ENCODE results near the gene ATG9A. TPM values are rescaled to one million over a fixed set of nuclear protein-coding genes. Genes with fewer than 3 reads are reported as not detected.

The ATG9A gene
- total and polyA plus RNA-seq, 4 donors: 22.5 to 49.1 (median 42.6) TPM

GRCh38 chr2:219207134-219207883 lies 22.1 kb downstream of the ATG9A start:
- no peak for TF ChIP-seq CTCF (IDR thresholded peaks at IDR 0.05; ENCODE audit: control extremely low read depth, extremely low read depth)
- peak; percentile 1 for ATAC-seq (ENCODE audit: insufficient read depth, low FRiP score)
- Histone ChIP-seq H3K27me3 (ENCODE audit: control insufficient read depth in 3 of 3, insufficient read depth in 3 of 3, low read length in 2 of 3) (no peaks in the 10 kb centered on the region), H3K9ac (ENCODE audit: insufficient read depth in 1 of 2, low read length in 2 of 2) (peak overlapping the region; percentile 28 to 82), H3K4me3 (peak overlapping the region; percentile 64), H3K4me1 (ENCODE audit: control insufficient read depth in 5 of 5, insufficient read depth in 5 of 5, low read length in 5 of 5) (peaks cover 0 to 22% (median 12%) of the 10 kb centered on the region in 5 donors), H3K27ac (ENCODE audit: low read depth in 1 of 2, low read length in 1 of 2) (peak overlapping the region; percentile 79 to 93), H3K36me3 (ENCODE audit: control insufficient read depth in 4 of 4, insufficient read depth in 4 of 4, low read length in 4 of 4) (peaks cover 4 to 22% (median 16%) of the 10 kb centered on the region in 4 donors), H3K9me3 (ENCODE audit: control insufficient read depth in 4 of 4, insufficient read depth in 3 of 4, low read length in 3 of 4) (no peaks in the 10 kb centered on the region)
- WGBS, 2 donors: 14 to 20% methylated on average over 22 of the region's 22 CpGs
- DNase-seq: peak in 2 of 3 donors; percentile 28 to 36

- peaks cover 4 to 18% (median 15%) of the 10 kb centered on the region in 4 donors for H3K36me3 ChIP-seq (ENCODE audit: control insufficient read depth in 4 of 4, insufficient read depth in 4 of 4, low read length in 4 of 4)
- ATAC-seq (ENCODE audit: insufficient read depth, low FRiP score): peak; percentile 99
- peaks cover 0 to 22% (median 12%) of the 10 kb centered on the region in 5 donors for H3K4me1 ChIP-seq (ENCODE audit: control insufficient read depth in 5 of 5, insufficient read depth in 5 of 5, low read length in 5 of 5)
- peak; percentile 96 to 98 (median 96) for DNase-seq
- peak within 1 kb of the TSS; percentile 95 to 97 for H3K9ac ChIP-seq (ENCODE audit: insufficient read depth in 1 of 2, low read length in 2 of 2)
- H3K9me3 ChIP-seq (ENCODE audit: control insufficient read depth in 4 of 4, insufficient read depth in 3 of 4, low read length in 3 of 4): no peaks in the 10 kb centered on the region
- H3K27me3 ChIP-seq (ENCODE audit: control insufficient read depth in 3 of 3, insufficient read depth in 3 of 3, low read length in 2 of 3): no peaks in the 10 kb centered on the region
- no peak for TF ChIP-seq CTCF (IDR thresholded peaks at IDR 0.05; ENCODE audit: control extremely low read depth, extremely low read depth)
- H3K27ac ChIP-seq (ENCODE audit: low read depth in 1 of 2, low read length in 1 of 2): peak within 1 kb of the TSS; percentile 79 to 93
- WGBS, 2 donors: 0% methylated on average over 49 to 76 of the region's 76 CpGs
- H3K4me3 ChIP-seq: peak within 1 kb of the TSS; percentile 64
Measured at GRCh38 chr2:219206328-219207133, 22.9 kb downstream of the ATG9A start, which contains the start of gene ZFAND2B. Gene ZFAND2B (plus strand): TSS chr2:219206782. CDS start chr2:219206988, 206 bp downstream.

GRCh38 chr2:219205981-219206327 lies 23.5 kb downstream of the ATG9A start:
- DNase-seq: no peak
- H3K4me3 ChIP-seq: peak overlapping the region; percentile 44
- no peaks in the 10 kb centered on the region for H3K9me3 ChIP-seq (ENCODE audit: control insufficient read depth in 4 of 4, insufficient read depth in 3 of 4, low read length in 3 of 4)
- WGBS, 2 donors: 15 to 20% methylated on average over 7 of the region's 7 CpGs
- peak overlapping the region; percentile 79 to 93 for H3K27ac ChIP-seq (ENCODE audit: low read depth in 1 of 2, low read length in 1 of 2)
- H3K27me3 ChIP-seq (ENCODE audit: control insufficient read depth in 3 of 3, insufficient read depth in 3 of 3, low read length in 2 of 3): no peaks in the 10 kb centered on the region
- ATAC-seq (ENCODE audit: insufficient read depth, low FRiP score): no peak
- peak overlapping the region; percentile 95 to 97 for H3K9ac ChIP-seq (ENCODE audit: insufficient read depth in 1 of 2, low read length in 2 of 2)
- H3K36me3 ChIP-seq (ENCODE audit: control insufficient read depth in 4 of 4, insufficient read depth in 4 of 4, low read length in 4 of 4): peaks cover 4 to 15% (median 15%) of the 10 kb centered on the region in 4 donors
- H3K4me1 ChIP-seq (ENCODE audit: control insufficient read depth in 5 of 5, insufficient read depth in 5 of 5, low read length in 5 of 5): peaks cover 0 to 22% (median 12%) of the 10 kb centered on the region in 5 donors
- no peak for TF ChIP-seq CTCF (IDR thresholded peaks at IDR 0.05; ENCODE audit: control extremely low read depth, extremely low read depth)
